SK-N-MC (cell line): ENCODE results near the gene PSG5.
"Not testable (repeated sequence)": the region's sequence is repeated elsewhere in the genome, so short reads cannot be mapped to it uniquely, and the experiment has no call there.

Experiments
- DNase-seq: peaks from one replicate; pipeline ENCODE4 v3.0.0-alpha.2; 2011; ENCODE audit warnings: low read depth, low spot score
- H3K27ac ChIP-seq: fragments of 200-600 bp; sonication (generic); 2 replicates; pipeline ENCODE4 v1.5.1; 2016; ENCODE audit warnings: mixed run types
- H3K36me3 ChIP-seq: fragments of 200-600 bp; sonication (generic); 2 replicates; pipeline ENCODE4 v1.6.1; 2017; ENCODE audit warnings: antibody characterized with exemption, low read length, mixed read lengths; ENCODE audit not compliant: insufficient read depth
- H3K4me3 ChIP-seq: fragments of 200-600 bp; sonication (generic); 2 replicates; pipeline ENCODE4 v1.5.1; 2016
- H3K9ac ChIP-seq: fragments of 200-600 bp; sonication (generic); 2 replicates; pipeline ENCODE4 v1.8.0; 2017; ENCODE audit warnings: mixed run types, mixed read lengths; ENCODE audit not compliant: insufficient read length
- H3K9me3 ChIP-seq: fragments of 200-600 bp; sonication (generic); 2 replicates; pipeline ENCODE4 v1.6.1; 2017; ENCODE audit warnings: low read depth, mild to moderate bottlenecking, antibody characterized with exemption, low read length, moderate library complexity, mixed read lengths
- EZH2 ChIP-seq: fragments of 200-600 bp; sonication (generic); IDR thresholded peaks from one replicate; pipeline ENCODE4 v1.6.1; 2017; ENCODE audit warnings: antibody characterized with exemption
- FOXP2 ChIP-seq: optimal IDR thresholded peaks from 2 replicates; pipeline ENCODE3; 2011; ENCODE audit warnings: mild to moderate bottlenecking, moderate library complexity; ENCODE audit not compliant: insufficient read depth; ENCODE audit errors: extremely low read length, control extremely low read depth
- POLR2AphosphoS5 ChIP-seq: IDR thresholded peaks from 2 replicates; pipeline ENCODE4 v1.6.1; 2012; ENCODE audit warnings: mild to moderate bottlenecking, low read depth, low read length, borderline replicate concordance

The PSG5 gene

DNA sequence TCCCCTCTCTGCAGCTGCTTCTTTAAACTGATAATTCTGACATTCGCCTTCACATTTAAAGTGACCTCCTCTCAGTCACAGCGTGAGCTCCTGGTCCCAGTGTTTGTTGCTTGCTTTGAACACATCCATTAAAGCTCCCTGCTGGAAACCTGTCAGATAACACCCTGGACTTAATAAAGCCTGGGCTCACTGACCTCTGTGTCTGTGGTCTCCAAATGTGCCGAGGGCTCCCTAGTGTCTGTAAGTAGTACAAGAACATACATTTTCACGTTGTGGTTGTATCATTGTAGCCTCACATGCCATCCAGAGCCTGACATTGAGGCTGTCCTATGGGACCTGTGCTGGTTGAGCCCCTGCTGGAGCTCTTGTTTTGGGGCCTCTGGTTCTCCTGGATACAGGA is 21.7 kb upstream of the PSG5 start:
- no peak for TF ChIP-seq EZH2
- no peak for TF ChIP-seq POLR2AphosphoS5
- no peak for TF ChIP-seq FOXP2
- DNase-seq = no peak
- H3K9ac ChIP-seq = no peak overlapping the region
- H3K36me3 ChIP-seq = no peaks in the 10 kb centered on the region
- H3K27ac ChIP-seq = no peak overlapping the region
- no peak overlapping the region for H3K4me3 ChIP-seq
- no peaks in the 10 kb centered on the region for H3K9me3 ChIP-seq

DNA sequence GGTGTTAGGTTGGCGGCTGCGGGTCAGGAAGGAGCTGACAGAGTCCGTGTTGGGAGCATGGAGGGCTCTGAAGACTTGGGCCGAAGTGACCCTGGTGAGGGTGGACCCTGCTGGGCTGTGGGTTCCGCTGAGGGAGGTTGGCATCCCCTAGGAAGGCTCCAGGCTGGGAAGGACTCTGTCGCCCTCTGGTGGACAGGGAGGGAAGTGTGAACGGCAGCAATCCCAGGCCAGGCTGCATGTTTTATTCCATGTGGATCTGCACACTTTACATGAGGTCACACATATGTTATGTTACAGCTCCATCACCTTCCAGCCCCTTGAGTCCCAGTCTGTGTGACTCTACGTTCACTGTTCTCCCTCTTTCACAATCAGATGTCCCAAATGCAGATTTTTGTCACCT is 20.8 kb upstream of the PSG5 start:
- not testable (repeated sequence) for H3K36me3 ChIP-seq, H3K27ac ChIP-seq, H3K9ac ChIP-seq, H3K9me3 ChIP-seq, H3K4me3 ChIP-seq, DNase-seq

DNA sequence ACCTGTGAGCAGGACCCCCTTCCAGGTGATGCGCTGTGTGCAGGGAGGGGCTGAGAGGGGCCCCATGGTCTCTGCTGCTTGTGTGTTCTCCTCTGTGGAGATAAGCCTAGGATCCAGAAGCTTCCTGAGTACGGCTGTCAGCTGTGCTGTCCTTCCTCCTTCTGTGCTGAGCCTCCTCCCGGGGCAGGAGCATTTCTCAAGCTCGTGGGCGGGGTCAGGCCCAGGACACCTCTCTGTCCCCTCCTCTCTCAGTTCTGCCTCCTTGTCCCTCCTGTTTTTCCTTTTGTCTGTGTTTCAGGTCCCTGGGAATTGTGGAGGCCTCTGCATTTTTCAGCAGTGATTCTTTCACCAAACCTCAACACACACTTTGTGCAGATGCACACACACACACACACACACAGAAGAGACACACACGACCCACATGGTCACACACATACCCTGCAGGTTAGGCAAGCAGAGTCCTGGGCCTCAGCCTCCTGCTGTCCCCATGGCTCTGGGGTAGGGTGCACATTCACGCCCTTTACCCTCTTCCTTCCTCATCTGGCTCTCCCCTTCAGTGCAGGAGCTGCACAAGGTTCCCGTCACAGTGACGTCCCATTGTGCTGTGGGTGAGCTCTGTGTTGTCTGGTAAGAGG is 19.3 kb upstream of the PSG5 start, which contains the start of gene PSG4:
Gene PSG4, minus strand, starts transcription at position 168 of the 635 bp plus-strand sequence. Its CDS starts 102 bp downstream, at position 66.
- not testable (repeated sequence) for H3K9ac ChIP-seq

DNA sequence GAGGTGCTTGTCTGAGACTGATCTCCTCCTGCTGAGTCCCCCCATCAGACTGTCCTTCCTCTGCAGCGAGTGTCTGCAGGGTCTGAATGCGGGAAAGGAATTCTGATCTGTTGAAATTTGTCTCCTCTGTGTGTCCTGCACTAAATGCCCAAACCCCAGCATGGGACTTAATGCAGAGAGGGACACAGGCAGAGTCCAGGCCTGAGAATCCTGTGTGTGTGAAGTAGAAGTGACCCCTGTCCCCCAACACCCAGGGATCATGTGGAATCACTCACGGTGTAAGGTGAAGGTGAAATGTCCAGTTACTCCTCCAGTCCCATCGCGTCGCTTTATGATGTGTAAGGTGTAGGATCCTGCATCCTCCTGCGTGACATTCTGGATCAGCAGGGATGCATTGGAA is 17.3 kb upstream of the PSG5 start:
- H3K9me3 ChIP-seq, H3K36me3 ChIP-seq, H3K4me3 ChIP-seq, DNase-seq, H3K27ac ChIP-seq, H3K9ac ChIP-seq: not testable (repeated sequence)

More for the DNA sequence above, 19.3 kb upstream of the PSG5 start, which contains the start of gene PSG4:
- H3K27ac ChIP-seq, DNase-seq, H3K36me3 ChIP-seq, H3K4me3 ChIP-seq, H3K9me3 ChIP-seq: not testable (repeated sequence)

DNA sequence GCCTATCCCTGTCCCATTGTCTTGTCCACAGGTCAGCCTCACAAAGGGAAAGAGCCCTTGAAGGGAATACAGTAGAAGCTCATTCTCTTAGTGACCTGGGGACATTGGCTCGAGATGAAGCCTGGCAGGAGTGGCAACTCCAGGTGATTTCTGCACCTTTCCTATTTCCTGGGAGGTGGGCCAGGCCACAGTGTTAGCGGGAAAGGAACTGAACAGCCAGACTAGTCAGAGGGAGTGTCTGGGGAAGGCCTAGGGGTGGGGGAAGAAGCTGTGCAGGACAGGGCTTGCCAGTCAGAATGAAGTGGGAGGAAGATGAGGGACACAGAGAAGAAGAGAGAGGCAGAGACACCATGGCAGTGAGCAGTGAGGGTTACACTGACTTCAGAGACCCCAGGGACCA is 15.6 kb upstream of the PSG5 start:
- not testable (repeated sequence) for DNase-seq, H3K9me3 ChIP-seq, H3K4me3 ChIP-seq, H3K36me3 ChIP-seq, H3K27ac ChIP-seq, H3K9ac ChIP-seq

DNA sequence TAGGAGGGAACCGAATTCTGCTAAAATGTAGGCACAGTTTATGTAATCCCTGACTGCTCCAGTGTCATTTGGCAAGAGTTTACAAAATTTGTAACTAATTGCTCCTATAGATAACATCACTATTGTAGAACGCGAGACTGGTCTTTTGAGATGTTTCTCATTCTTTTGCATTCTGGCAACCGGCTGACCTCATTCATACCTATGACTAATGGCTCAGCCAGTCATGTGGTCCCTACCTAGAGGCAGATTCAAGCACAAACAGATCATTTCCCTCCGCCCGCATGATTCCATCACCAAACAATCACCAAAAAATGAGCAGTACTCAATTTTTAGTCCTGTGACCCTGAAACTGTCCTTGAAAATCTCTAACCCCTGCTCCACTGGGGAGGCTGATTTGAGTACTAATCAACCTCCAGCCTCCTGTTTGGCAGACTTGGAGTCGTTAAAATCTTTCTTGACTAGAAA is 15.0 kb upstream of the PSG5 start:
- DNase-seq, H3K9ac ChIP-seq, H3K4me3 ChIP-seq, H3K36me3 ChIP-seq, H3K9me3 ChIP-seq, H3K27ac ChIP-seq: not testable (repeated sequence)

DNA sequence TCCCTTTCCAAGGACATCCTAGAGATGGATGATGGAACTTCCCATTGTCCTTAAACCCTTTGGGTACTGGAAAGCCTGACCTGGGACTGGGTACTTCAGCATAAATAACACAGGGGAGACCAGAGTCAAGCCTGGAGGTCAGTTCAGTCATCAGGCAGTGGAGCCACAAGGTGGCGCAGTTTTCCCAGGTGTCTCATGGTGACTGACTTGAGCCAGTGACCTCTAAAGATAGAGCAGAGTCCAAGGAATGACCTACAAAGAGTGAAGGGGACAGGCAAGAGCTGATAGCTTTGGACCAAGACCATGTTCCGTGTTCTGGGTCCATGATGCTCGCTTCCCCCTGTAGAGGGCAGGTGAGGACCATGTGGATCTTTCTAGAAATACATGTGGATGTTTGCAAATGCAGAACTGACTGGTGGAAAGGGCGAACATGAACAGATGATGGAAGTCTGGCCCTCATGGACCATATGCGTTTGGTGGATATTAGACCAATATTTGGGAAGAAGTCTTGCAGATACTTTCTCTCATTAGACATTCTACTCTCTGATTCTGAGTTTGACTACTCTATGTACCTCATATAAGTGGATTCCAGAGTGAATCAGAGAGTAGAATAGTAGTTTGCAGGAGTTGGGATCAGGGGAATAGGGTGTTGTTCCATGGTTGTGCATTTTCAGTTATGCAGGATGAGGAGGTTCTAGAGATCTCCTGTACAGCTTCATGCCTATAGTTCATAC is 12.5 kb upstream of the PSG5 start:
- not testable (repeated sequence) for H3K9ac ChIP-seq, H3K36me3 ChIP-seq, H3K9me3 ChIP-seq, H3K27ac ChIP-seq, DNase-seq, H3K4me3 ChIP-seq

DNA sequence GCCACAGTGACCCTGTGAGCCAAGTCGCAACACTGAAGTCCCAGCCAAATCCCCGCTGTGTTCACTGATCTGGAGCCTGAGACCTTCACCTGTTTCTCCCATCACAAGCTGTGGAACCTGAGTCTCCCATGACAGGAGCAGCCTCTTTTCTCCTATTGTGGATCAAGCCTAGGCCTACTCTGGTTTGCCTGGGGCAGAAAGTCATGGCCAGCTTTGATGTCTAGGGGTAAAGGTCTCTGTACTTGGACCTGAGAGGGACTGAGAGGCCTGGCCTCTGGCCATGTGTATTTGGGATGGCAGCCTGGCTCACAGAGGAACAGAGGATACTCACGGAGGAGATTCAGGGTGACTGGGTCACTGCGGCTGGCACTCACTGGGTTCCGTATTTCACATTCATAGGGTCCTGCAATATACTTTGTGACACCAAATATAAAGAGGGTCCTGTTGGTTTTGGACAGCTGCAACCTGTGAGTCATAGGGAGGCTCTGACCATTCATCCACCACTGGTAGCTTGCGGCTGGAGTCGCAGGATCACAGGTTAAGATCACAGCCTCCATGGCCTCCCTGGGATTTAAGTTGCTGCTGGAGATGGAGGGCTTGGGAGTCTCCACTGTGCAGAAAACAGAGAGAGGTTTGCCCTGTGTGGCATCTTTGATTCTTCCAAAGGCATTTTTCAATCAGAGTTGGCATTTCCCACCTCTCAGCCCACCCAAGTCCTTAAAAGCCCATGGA is 11.5 kb upstream of the PSG5 start:
- H3K4me3 ChIP-seq, H3K9ac ChIP-seq, DNase-seq, H3K36me3 ChIP-seq, H3K27ac ChIP-seq, H3K9me3 ChIP-seq: not testable (repeated sequence)

DNA sequence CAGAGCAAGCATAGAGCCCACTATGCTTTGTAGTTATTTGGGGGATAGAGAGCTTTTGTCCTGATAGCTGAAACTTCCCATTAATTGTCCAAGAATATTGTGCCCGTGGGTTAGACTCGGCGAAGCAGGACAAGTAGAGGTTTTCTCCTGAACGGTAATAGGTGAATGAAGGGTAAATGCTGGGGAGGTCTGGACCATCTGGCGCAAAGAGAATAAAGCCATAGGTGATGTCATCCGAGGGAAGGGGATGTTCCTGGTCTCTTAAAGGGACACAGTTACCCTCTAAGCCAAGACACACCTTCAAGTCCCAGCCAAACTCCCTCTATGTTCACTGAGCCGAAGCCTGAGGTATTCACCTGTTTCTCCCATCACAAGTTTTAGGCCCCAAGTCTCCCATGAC is 8.1 kb upstream of the PSG5 start:
- H3K4me3 ChIP-seq, H3K36me3 ChIP-seq, DNase-seq, H3K9me3 ChIP-seq, H3K9ac ChIP-seq, H3K27ac ChIP-seq: not testable (repeated sequence)

DNA sequence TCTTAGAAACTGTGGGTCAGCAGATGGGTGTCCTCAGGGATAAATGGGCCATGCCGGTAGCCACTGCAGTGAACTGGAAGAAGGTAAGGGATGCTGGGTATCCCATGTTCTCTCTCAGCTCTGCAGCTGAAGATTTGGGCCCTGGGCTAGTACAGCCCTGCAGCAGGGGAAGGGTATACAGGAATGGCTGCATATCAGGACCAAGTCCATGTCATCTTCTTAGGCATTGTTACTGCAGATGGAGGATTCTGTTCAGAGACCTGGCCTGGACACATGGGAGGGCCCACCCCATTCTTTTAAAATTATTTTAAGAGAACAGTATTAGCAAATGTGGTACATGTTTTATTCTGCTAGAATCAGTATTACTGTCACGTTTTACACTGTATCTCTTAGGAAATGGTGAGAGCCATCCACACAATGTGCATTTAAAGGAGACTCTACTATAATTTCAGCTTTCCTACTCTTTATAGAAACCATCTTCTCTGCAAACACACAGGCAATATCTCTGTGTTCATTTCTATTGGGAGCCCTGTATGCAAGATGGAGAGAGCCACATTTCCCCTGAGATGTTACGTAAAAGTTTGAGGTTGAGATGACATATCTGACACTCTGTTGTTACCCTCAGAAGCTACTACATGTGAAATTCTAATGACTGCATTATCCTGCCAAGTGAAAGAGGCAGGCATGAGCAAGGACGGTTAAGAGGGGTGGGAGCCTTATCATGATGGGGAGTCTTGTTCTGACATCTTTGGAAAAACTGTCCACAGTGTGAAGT is 6.2 kb upstream of the PSG5 start:
- not testable (repeated sequence) for DNase-seq, H3K36me3 ChIP-seq

DNA sequence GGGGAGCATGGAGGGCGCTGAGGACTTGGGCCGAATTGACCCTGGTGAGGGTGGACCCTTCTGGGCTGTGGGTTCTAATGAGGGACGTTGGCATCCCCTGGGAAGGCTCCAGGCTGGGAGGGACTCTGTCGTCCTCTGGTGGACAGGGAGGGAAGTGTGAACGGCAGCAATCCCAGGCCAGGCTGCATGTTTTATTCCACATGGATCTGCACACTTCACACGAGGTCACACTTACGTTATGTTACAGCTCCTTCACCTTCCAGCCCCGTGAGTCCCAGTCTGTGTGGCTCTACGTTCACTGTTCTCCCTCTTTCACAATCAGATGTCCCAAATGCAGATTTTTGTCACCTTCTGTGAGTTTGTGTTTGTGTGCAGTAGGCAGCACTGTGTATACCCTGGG is 1.8 kb upstream of the PSG5 start:
- H3K27ac ChIP-seq, H3K9me3 ChIP-seq, H3K9ac ChIP-seq, H3K4me3 ChIP-seq, DNase-seq, H3K36me3 ChIP-seq: not testable (repeated sequence)

More for the DNA sequence above, 6.2 kb upstream of the PSG5 start:
- not testable (repeated sequence) for H3K9ac ChIP-seq, H3K9me3 ChIP-seq, H3K4me3 ChIP-seq, H3K27ac ChIP-seq

DNA sequence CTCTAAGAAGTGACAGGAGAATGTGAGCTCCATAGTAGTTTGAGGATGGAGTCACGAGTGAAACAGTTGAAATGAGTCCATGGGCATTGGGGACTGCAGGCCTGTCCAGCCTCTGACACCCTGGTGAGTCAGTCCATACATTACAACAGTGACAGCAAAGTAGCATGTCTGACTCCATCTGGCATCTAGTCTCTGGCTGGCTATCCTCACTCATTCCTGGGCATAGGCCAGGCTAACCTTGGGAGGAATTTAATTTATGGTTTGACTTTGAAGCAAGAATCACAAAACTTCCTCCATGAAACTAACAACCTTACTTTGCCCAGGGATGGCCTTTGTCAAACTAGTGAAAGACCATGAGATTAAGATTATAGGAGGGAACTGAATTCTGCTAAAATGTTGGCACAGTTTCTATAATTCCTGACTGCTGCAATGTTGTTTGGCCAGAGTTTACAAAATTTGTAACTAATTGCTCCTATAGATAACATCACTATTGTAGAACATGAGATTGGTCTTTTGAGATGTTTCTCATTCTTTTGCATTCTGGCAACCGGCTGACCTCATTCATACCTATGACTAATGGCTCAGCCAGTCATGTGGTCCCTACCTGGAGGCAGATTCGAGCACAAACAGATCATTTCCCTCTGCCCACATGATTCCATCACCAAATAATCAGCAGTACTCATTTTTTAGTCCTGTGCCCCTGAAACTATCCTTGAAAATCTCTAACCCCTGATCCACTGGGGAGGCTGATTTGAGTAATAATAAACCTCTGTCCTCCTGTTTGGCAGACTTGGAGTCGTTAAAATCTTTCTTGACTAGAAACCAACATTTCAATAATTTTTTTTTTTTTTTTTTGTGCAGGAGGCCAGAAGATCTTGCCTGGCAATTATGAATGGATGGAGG is 4.2 kb downstream of the PSG5 start:
- H3K9ac ChIP-seq, H3K27ac ChIP-seq, H3K4me3 ChIP-seq, DNase-seq, H3K9me3 ChIP-seq, H3K36me3 ChIP-seq: not testable (repeated sequence)
